Gastrocnemius medialis (tissue), 4 donors: Measurements from ENCODE around the gene NOX3.

Source experiments
- CTCF ChIP-seq, 5 experiments: fragments of 450-650 bp in 3 of 5; fragments of 200-600 bp in 2 of 5; sonication (generic) in 2 of 5; IDR thresholded peaks in 4 of 5; conservative IDR thresholded peaks in 1 of 5; 1 replicate in 4 of 5; 2 replicates in 1 of 5; pipeline ENCODE4 v1.5.1; 2016 to 2019; ENCODE audit warnings: antibody characterized with exemption in 5 of 5, mild to moderate bottlenecking in 3 of 5, moderate library complexity in 3 of 5
- POLR2A ChIP-seq, 2 donors: fragments of 450-650 bp; IDR thresholded peaks; one replicate each; pipeline ENCODE4 v1.6.1; 2017; ENCODE audit warnings: antibody characterized with exemption in 2 of 2, mild to moderate bottlenecking in 2 of 2, moderate library complexity in 2 of 2

- TF ChIP-seq CTCF (IDR thresholded peaks at IDR 0.05 in 4 of 5, conservative IDR thresholded peaks at IDR 0.05 in 1 of 5) (no peak), POLR2A (IDR thresholded peaks at IDR 0.05) (no peak)
Observed at GRCh38 chr6:155406801-155407200, 48.8 kb downstream of the NOX3 start.
